Mesodermal cell (in vitro differentiated cells): ENCODE results near the gene PHC2.

Source experiments
- H3K27ac ChIP-seq: 2 replicates; pipeline ENCODE4 v1.7.0; 2013; ENCODE audit warnings: mild to moderate bottlenecking, low read depth, low read length, moderate library complexity; ENCODE audit not compliant: severe bottlenecking
- H3K36me3 ChIP-seq: 2 replicates; pipeline ENCODE4 v1.7.1; 2013; ENCODE audit warnings: mild to moderate bottlenecking, low read length, moderate library complexity; ENCODE audit not compliant: control insufficient read depth, insufficient read depth
- H3K4me1 ChIP-seq: one replicate; pipeline ENCODE4 v1.7.1; 2013; ENCODE audit warnings: mild to moderate bottlenecking, low read length; ENCODE audit not compliant: insufficient read depth, control insufficient read depth, poor library complexity, severe bottlenecking
- H3K4me3 ChIP-seq: 2 replicates; pipeline ENCODE4 v1.7.0; 2013; ENCODE audit warnings: low read length, control low read depth, mild to moderate bottlenecking; ENCODE audit not compliant: insufficient read depth, poor library complexity, severe bottlenecking; ENCODE audit errors: extremely low read depth
- H3K9me3 ChIP-seq: 2 replicates; pipeline ENCODE4 v1.7.1; 2013; ENCODE audit warnings: mild to moderate bottlenecking, low read length, moderate library complexity; ENCODE audit not compliant: control insufficient read depth
- WGBS, 2 experiments: methylation state at CpG; one replicate each; pipeline ENCODE4 v1.1.5; 2013; ENCODE audit warnings: missing lambda C conversion rate in 2 of 2; ENCODE audit not compliant: insufficient coverage in 2 of 2; 5-methylcytosine and 5-hydroxymethylcytosine counted together

Gene PHC2

GRCh38 chr1:33360367-33360766, 70.5 kb downstream of the PHC2 start:
- no peak overlapping the region for H3K27ac ChIP-seq
- H3K36me3 ChIP-seq = peaks cover 40% of the 10 kb centered on the region
- H3K9me3 ChIP-seq = no peaks in the 10 kb centered on the region
- H3K4me3 ChIP-seq = no peak overlapping the region
- WGBS, 2 experiments = 100% methylated on average over 1 of the region's 1 CpG
- H3K4me1 ChIP-seq = peaks cover 62% of the 10 kb centered on the region

GRCh38 chr1:33359931-33360330, 71.0 kb downstream of the PHC2 start:
- Histone ChIP-seq H3K27ac (no peak overlapping the region), H3K36me3 (peaks cover 40% of the 10 kb centered on the region), H3K4me1 (peaks cover 58% of the 10 kb centered on the region), H3K4me3 (no peak overlapping the region), H3K9me3 (no peaks in the 10 kb centered on the region)
- 94% methylated on average over 2 of the region's 2 CpGs for WGBS, 2 experiments

GRCh38 chr1:33358795-33359503, 71.9 kb downstream of the PHC2 start:
- Histone ChIP-seq H3K27ac (peak overlapping the region; percentile 34), H3K4me1 (peaks cover 50% of the 10 kb centered on the region), H3K36me3 (peaks cover 47% of the 10 kb centered on the region), H3K4me3 (no peak overlapping the region), H3K9me3 (no peaks in the 10 kb centered on the region)
- WGBS, 2 experiments = 92 to 100% methylated on average over 2 to 3 of the region's 3 CpGs

- peaks cover 44% of the 10 kb centered on the region for H3K4me1 ChIP-seq
- H3K9me3 ChIP-seq = no peaks in the 10 kb centered on the region
- no peak overlapping the region for H3K27ac ChIP-seq
- peaks cover 50% of the 10 kb centered on the region for H3K36me3 ChIP-seq
- no peak overlapping the region for H3K4me3 ChIP-seq
- 89 to 96% methylated on average over 3 of the region's 4 CpGs for WGBS, 2 experiments
These were observed 72.6 kb downstream of the PHC2 start for GRCh38 chr1:33358114-33358794.

- Histone ChIP-seq H3K36me3 (peaks cover 52% of the 10 kb centered on the region), H3K4me3 (no peak overlapping the region), H3K27ac (no peak overlapping the region), H3K9me3 (no peaks in the 10 kb centered on the region), H3K4me1 (peaks cover 33% of the 10 kb centered on the region)
- 91 to 98% methylated on average over 5 of the region's 5 CpGs for whole genome bisulfite sequencing, 2 experiments
These were observed 73.8 kb downstream of the PHC2 start for GRCh38 chr1:33357099-33357498.

GRCh38 chr1:33354707-33355316, 76.1 kb downstream of the PHC2 start:
- Histone ChIP-seq H3K36me3 (peaks cover 54% of the 10 kb centered on the region), H3K4me1 (peaks cover 28% of the 10 kb centered on the region), H3K27ac (no peak overlapping the region), H3K9me3 (no peaks in the 10 kb centered on the region), H3K4me3 (no peak overlapping the region)
- WGBS, 2 experiments = 93 to 95% methylated on average over 12 of the region's 16 CpGs

GRCh38 chr1:33353531-33353930, 77.4 kb downstream of the PHC2 start:
- peaks cover 54% of the 10 kb centered on the region for H3K36me3 ChIP-seq
- no peaks in the 10 kb centered on the region for H3K9me3 ChIP-seq
- H3K27ac ChIP-seq = no peak overlapping the region
- 88 to 93% methylated on average over 4 to 5 of the region's 5 CpGs for WGBS, 2 experiments
- no peak overlapping the region for H3K4me3 ChIP-seq
- H3K4me1 ChIP-seq = peaks cover 15% of the 10 kb centered on the region

GRCh38 chr1:33351281-33351660, 79.6 kb downstream of the PHC2 start:
- Histone ChIP-seq H3K36me3 (peaks cover 48% of the 10 kb centered on the region), H3K27ac (no peak overlapping the region)
- 94 to 96% methylated on average over 5 to 6 of the region's 6 CpGs for WGBS, 2 experiments

GRCh38 chr1:33350611-33351280, 80.1 kb downstream of the PHC2 start:
- Histone ChIP-seq H3K36me3 (peaks cover 48% of the 10 kb centered on the region), H3K9me3 (no peaks in the 10 kb centered on the region), H3K4me1 (peaks cover 14% of the 10 kb centered on the region), H3K4me3 (peak overlapping the region; percentile 48), H3K27ac (peak overlapping the region; percentile 82)
- WGBS, 2 experiments = 32 to 60% methylated on average over 5 of the region's 6 CpGs

More at GRCh38 chr1:33351281-33351660, 79.6 kb downstream of the PHC2 start:
- Histone ChIP-seq H3K9me3 (no peaks in the 10 kb centered on the region), H3K4me1 (peaks cover 9% of the 10 kb centered on the region), H3K4me3 (no peak overlapping the region)

- H3K27ac ChIP-seq = peak overlapping the region; percentile 82
- peaks cover 22% of the 10 kb centered on the region for H3K4me1 ChIP-seq
- H3K36me3 ChIP-seq = peaks cover 45% of the 10 kb centered on the region
- no peaks in the 10 kb centered on the region for H3K9me3 ChIP-seq
- 3% methylated on average over 47 to 67 of the region's 104 CpGs for WGBS, 2 experiments
- peak overlapping the region; percentile 48 for H3K4me3 ChIP-seq
These were observed 80.9 kb downstream of the PHC2 start for GRCh38 chr1:33349778-33350610.
